ENCODE results near the gene FHIT.

DNA sequence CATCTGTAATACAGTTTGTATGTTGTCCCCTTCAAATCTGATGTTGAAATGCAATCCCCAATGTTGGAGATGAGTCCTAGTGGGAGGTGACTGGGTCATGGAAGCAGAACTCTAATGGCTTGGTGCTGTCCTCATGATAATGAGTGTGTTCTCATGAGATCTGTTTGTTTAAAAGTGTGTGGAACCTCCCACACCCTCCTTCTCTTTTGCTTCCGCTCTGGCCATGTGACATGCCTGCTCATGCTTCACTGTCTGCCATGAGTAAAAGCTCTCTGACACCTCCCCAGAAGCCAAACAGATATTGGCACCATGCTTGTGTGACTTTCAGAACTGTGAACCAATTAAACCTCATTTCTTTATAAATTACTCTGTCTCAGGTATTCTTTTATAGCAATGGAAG lies 1407.4 kb downstream of the FHIT start:
- TF ChIP-seq, protein P1, sequence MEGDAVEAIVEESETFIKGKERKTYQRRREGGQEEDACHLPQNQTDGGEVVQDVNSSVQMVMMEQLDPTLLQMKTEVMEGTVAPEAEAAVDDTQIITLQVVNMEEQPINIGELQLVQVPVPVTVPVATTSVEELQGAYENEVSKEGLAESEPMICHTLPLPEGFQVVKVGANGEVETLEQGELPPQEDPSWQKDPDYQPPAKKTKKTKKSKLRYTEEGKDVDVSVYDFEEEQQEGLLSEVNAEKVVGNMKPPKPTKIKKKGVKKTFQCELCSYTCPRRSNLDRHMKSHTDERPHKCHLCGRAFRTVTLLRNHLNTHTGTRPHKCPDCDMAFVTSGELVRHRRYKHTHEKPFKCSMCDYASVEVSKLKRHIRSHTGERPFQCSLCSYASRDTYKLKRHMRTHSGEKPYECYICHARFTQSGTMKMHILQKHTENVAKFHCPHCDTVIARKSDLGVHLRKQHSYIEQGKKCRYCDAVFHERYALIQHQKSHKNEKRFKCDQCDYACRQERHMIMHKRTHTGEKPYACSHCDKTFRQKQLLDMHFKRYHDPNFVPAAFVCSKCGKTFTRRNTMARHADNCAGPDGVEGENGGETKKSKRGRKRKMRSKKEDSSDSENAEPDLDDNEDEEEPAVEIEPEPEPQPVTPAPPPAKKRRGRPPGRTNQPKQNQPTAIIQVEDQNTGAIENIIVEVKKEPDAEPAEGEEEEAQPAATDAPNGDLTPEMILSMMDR (IDR thresholded peaks at IDR 0.05) = no peak
- TF ChIP-seq POLR2A (IDR thresholded peaks at IDR 0.05) = no peak
